Hippocampal formation (tissue), 2 donors: ENCODE data around the gene CRYBG2.
"Not testable (repeated sequence)": the region's sequence is repeated elsewhere in the genome, so short reads cannot be mapped to it uniquely, and the experiment has no call there.

Source experiments
- DNase-seq, 2 donors: peaks; one replicate each; lab custom pipeline; 2025; lab: John Stamatoyannopoulos, UW

The CRYBG2 gene

GRCh38 chr1:26350701-26351589 lies 3.0 kb downstream of the CRYBG2 start:
- no peak for DNase-seq

- no peak for DNase-seq
These were observed 3.6 kb downstream of the CRYBG2 start for GRCh38 chr1:26350343-26350700.

GRCh38 chr1:26349877-26350244 lies 4.1 kb downstream of the CRYBG2 start:
- DNase-seq = no peak

- DNase-seq = no peak
These were observed 4.6 kb downstream of the CRYBG2 start for GRCh38 chr1:26349188-26349876.

GRCh38 chr1:26346274-26347033 lies 7.5 kb downstream of the CRYBG2 start:
- no peak for DNase-seq

GRCh38 chr1:26345718-26346117 lies 8.2 kb downstream of the CRYBG2 start:
- no peak for DNase-seq

- no peak for DNase-seq
These were observed 9.6 kb downstream of the CRYBG2 start for GRCh38 chr1:26344147-26344920.

- no peak for DNase-seq
These were observed 13.9 kb downstream of the CRYBG2 start for GRCh38 chr1:26340047-26340481.

- DNase-seq = no peak
These were observed 15.3 kb downstream of the CRYBG2 start for GRCh38 chr1:26338670-26339069.

- DNase-seq = no peak
These were observed 16.3 kb downstream of the CRYBG2 start for GRCh38 chr1:26337625-26338024.

- no peak for DNase-seq
These were observed 16.8 kb downstream of the CRYBG2 start for GRCh38 chr1:26337206-26337535.

GRCh38 chr1:26336477-26337205 lies 17.3 kb downstream of the CRYBG2 start:
- DNase-seq = no peak

- DNase-seq = no peak
These were observed 18.0 kb downstream of the CRYBG2 start for GRCh38 chr1:26335774-26336476.

- DNase-seq = not testable (repeated sequence)
These were observed 20.6 kb downstream of the CRYBG2 start for GRCh38 chr1:26333312-26333711.

GRCh38 chr1:26330276-26330675 lies 23.7 kb downstream of the CRYBG2 start:
- DNase-seq = no peak

GRCh38 chr1:26329380-26329779 lies 24.6 kb downstream of the CRYBG2 start:
- not testable (repeated sequence) for DNase-seq

GRCh38 chr1:26328597-26328996 lies 25.3 kb downstream of the CRYBG2 start:
- DNase-seq = no peak

- no peak for DNase-seq
These were observed 26.0 kb downstream of the CRYBG2 start for GRCh38 chr1:26327956-26328362.

GRCh38 chr1:26324550-26324949 lies 29.4 kb downstream of the CRYBG2 start:
- no peak for DNase-seq

GRCh38 chr1:26323382-26323781 lies 30.5 kb downstream of the CRYBG2 start:
- DNase-seq = no peak

GRCh38 chr1:26322042-26322331 lies 31.9 kb downstream of the CRYBG2 start:
- DNase-seq = no peak
